Kidney tubule cell (primary cell): ENCODE data around the gene PARL.
"Not testable (repeated sequence)": the region's sequence is repeated elsewhere in the genome, so short reads cannot be mapped to it uniquely, and the experiment has no call there.

Experiments used
- DNase-seq: peaks from one replicate; pipeline ENCODE4 v3.0.0-alpha.2; 2018; ENCODE audit warnings: low spot score

Gene PARL

GRCh38 chr3:183789826-183790225, 94.9 kb downstream of the PARL start:
- no peak for DNase-seq

GRCh38 chr3:183784503-183784902, 100.2 kb downstream of the PARL start:
- not testable (repeated sequence) for DNase-seq

GRCh38 chr3:183782576-183783276, 102.0 kb downstream of the PARL start:
- no peak for DNase-seq

- DNase-seq, result no peak
Observed at GRCh38 chr3:183781246-183781645, 103.4 kb downstream of the PARL start.

GRCh38 chr3:183779896-183780465, 104.7 kb downstream of the PARL start:
- DNase-seq, result no peak
